Heart right ventricle (tissue), 16 donors: ENCODE data around the gene TBC1D20. TPM values are rescaled to one million over a fixed set of nuclear protein-coding genes. Genes with fewer than 3 reads are reported as not detected.
A peak's percentile ranks its signal among the peaks of the same experiment; 100 is the strongest.

Experiments used
- ATAC-seq, 8 donors: fragments of 200-7000 bp; cut with Tn5 transposase; one replicate each; pipeline ENCODE4 v1.9.1; 2020; ENCODE audit warnings: mild to moderate bottlenecking in 8 of 8, moderate library complexity in 8 of 8, moderate number of reproducible peaks in 1 of 8
- DNase-seq, 2 donors: peaks; one replicate each; pipeline ENCODE4 v3.0.0-alpha.2; 2020
- H3K27ac ChIP-seq, 10 donors: fragments of 200-600 bp; sonication (generic) in 2 of 10; one replicate each; pipeline versions ENCODE4 v1.5.0 to v1.8.0; 2020 to 2022; ENCODE audit warnings: mild to moderate bottlenecking in 3 of 10
- H3K27me3 ChIP-seq, 7 donors: fragments of 200-600 bp; one replicate each; pipeline ENCODE4 v1.8.0; 2021 to 2022; ENCODE audit warnings: mild to moderate bottlenecking in 2 of 7
- H3K36me3 ChIP-seq, 9 donors: fragments of 200-600 bp; sonication (generic) in 1 of 9; one replicate each; pipeline versions ENCODE4 v1.5.0 to v1.8.0; 2020 to 2022; ENCODE audit warnings: mild to moderate bottlenecking in 2 of 9
- H3K4me1 ChIP-seq, 9 donors: fragments of 200-600 bp; sonication (generic) in 1 of 9; one replicate each; pipeline versions ENCODE4 v1.5.0 to v1.8.0; 2020 to 2022; ENCODE audit warnings: mild to moderate bottlenecking in 4 of 9
- H3K4me3 ChIP-seq, 10 donors: fragments of 200-600 bp; sonication (generic) in 2 of 10; one replicate each; pipeline versions ENCODE4 v1.5.0 to v1.8.0; 2020 to 2022; ENCODE audit warnings: mild to moderate bottlenecking in 7 of 10, moderate library complexity in 2 of 10
- H3K9me3 ChIP-seq, 11 donors: fragments of 200-600 bp in 10 of 11; sonication (generic) in 2 of 11; one replicate each; pipeline versions ENCODE4 v1.5.0 to v1.8.0; 2013 to 2022; ENCODE audit warnings: mild to moderate bottlenecking in 2 of 11, control low read depth in 1 of 11, moderate library complexity in 1 of 11
- CTCF ChIP-seq, 9 donors: fragments of 200-600 bp; sonication (generic) in 2 of 9; IDR thresholded peaks; one replicate each; pipeline versions ENCODE4 v1.5.0 to v1.8.0; 2021 to 2022; ENCODE audit warnings: antibody characterized with exemption in 9 of 9, mild to moderate bottlenecking in 5 of 9, moderate library complexity in 1 of 9
- WGBS, 2 donors: extraction: QIAGEN DNeasy Blood & Tissue Kit; methylation state at CpG; one replicate each; pipeline ENCODE4 v1.1.7; 2013; ENCODE audit warnings: inconsistent platforms in 1 of 2; 5-methylcytosine and 5-hydroxymethylcytosine counted together
- intact Hi-C, 10 donors: fragments of 100-400 bp; cut with DNase I; formaldehyde crosslinking; loops; one replicate each; pipeline versions ENCODE4 v1.11.1 to v1.14.2; 2022
- polyA plus RNA-seq, 2 donors: library from polyadenylated mRNA; stranded (reverse); fragments of 200-250 nt; gene quantifications; one replicate each; pipeline ENCODE4 v1.2.3, GENCODE V29; 2013
- total RNA-seq, 10 donors: library from RNA; stranded (reverse); fragmentation: NEBNext Ultra II Directional in 3 of 10; extraction: Animal tissue kit (Norgen Biotek cat#: 25700) in 3 of 10; gene quantifications; one replicate each; pipeline versions ENCODE4 v1.2.1 to v1.2.4, GENCODE V29; 2021 to 2023
- donor health status: Arrhythmogenic right ventricular cardiomyopathy.
- donor health status: ischemic (EF 13 %, LVEDD 7.1; RV severe dilation, severe dysfunction).
- donor health status: healthy with polysubstance abuse.
- donor health status: DM: no; HTN: yes; CAD: no.
- donor health status: DM: no; HTN: no; CAD: no.
- donor health status: ischemic (EF 25% LVEDD 6.9; RV normal size, moderate dysfunction).
- donor health status: ischemic (EF 25% LVEDD 5.7; RV mildly dilated, moderate dysfunction).
- donor health status: healthy.
- donor health status: DM: yes; HTN: yes; CAD: no.
- donor health status: Ischemic cardiomyopathy.
- donor health status: ischemic (EF 35%, LVEDD 5.7; RV mildly dilated, moderate dysfunction).
- donor health status: nonischemic (EF 11% LVEDD 7.7; RV severe dilation, severe dysfunction).
- donor health status: DM: yes; HTN: yes; CAD: no.
- donor health status: PGD.
- donor health status: ischemic (EF 29% LVEDD 5.4; RV normal size, mild dysfunction).
- donor health status: nonischemic (EF 23%, LVEDD 6.1; RV moderate dilation, normal function).

The TBC1D20 gene
- total and polyA plus RNA-seq, 12 donors = 12.9 to 28.2 (median 22.9) TPM

GRCh38 chr20:427401-427800, 34.9 kb downstream of the TBC1D20 start:
- TF ChIP-seq CTCF (IDR thresholded peaks at IDR 0.05) = no peak
- Histone ChIP-seq H3K27me3 (no peaks in the 10 kb centered on the region), H3K4me1 (peaks cover 0 to 4% (median 0%) of the 10 kb centered on the region in 9 donors), H3K9me3 (no peaks in the 10 kb centered on the region), H3K36me3 (peaks cover 0 to 99% (median 56%) of the 10 kb centered on the region in 9 donors), H3K27ac (no peak overlapping the region), H3K4me3 (no peak overlapping the region)
- DNase-seq (no peak), ATAC-seq (no peak)
- WGBS, 2 donors = 93 to 95% methylated on average over 4 of the region's 4 CpGs
- intact Hi-C loops = loop anchor here in 2 of 10 donors (10.0 kb wide), 2 partner anchors 57 to 73 kb away; no protein-coding TSS in a partner anchor

- no peaks in the 10 kb centered on the region for H3K27me3 ChIP-seq
- ATAC-seq (no peak), DNase-seq (no peak)
- no peak overlapping the region for H3K4me3 ChIP-seq
- WGBS, 2 donors = 93 to 99% methylated on average over 2 of the region's 2 CpGs
- H3K36me3 ChIP-seq = peaks cover 0 to 99% (median 55%) of the 10 kb centered on the region in 9 donors
- H3K9me3 ChIP-seq = no peaks in the 10 kb centered on the region
- H3K4me1 ChIP-seq = peaks cover 0 to 4% (median 0%) of the 10 kb centered on the region in 9 donors
- H3K27ac ChIP-seq = no peak overlapping the region
- no peak for TF ChIP-seq CTCF (IDR thresholded peaks at IDR 0.05)
- intact Hi-C loops = loop anchor here in 2 of 10 donors (10.0 kb wide), 2 partner anchors 58 to 72 kb away; no protein-coding TSS in a partner anchor
These were observed 35.8 kb downstream of the TBC1D20 start for GRCh38 chr20:426566-426965.

DNA sequence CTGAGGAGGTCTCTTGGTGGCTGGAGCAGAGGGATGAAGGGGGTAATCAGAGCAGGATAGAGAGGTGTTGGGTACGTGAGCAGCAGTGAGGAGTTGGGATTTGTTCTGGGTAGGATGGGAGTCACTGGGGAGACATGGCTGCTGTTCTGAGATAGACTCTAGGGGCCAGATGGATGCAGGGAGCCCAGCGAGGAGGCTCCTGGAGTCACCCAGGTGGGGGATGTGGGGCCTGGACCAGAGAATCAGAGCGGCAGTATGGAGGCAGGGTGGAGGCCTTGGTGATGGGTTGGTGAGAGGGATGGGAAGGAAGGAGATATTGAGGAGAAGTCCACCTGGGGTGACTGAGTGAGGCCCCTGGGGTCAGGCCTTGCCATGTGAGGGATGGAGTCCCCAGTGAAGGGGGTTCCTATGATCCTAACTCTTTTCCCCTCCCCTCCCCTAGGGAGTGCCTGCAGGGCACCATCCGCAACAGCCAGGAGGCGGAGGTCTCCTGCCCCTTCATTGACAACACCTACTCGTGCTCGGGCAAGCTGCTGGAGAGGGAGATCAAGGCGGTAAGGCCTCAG, 40.6 kb downstream of the TBC1D20 start:
- no peak for DNase-seq
- TF ChIP-seq CTCF (IDR thresholded peaks at IDR 0.05) = no peak

DNA sequence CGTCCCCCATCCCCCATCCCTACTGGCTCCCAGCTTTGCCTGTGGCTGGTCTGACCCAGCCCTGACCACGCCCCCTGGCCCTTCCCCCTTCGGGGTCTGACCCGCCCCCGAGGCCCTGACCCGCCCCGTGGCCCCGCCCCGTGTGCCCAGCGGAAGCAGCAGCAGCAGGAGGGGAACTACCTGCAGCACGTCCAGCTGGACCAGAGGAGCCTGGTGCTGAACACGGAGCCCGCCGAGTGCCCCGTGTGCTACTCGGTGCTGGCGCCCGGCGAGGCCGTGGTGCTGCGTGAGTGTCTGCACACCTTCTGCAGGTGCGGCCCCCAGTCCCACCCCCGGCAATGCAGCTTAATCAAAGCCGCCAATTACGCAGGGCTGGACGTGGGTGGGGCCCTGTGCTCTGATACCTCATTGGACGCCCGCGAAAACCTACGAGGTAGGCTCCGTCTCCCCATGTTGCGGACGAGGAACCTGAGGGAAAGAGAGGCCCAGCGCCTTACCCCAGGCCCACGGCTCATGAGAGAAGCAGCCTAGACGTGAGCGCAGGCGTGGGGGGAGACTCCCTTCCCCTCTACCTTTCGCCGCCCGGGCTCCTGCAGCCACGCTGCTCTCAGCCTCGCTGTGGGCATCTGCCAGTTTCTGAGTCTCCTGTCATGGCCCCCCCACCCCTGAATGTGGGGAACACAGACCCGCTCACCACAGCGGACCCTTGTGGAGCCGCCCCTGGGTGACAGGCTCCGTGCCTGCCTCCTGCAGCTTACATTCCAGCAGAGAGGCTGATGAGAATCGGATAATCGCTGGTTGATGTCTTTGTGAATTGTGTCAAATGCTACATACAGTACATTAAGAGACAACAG, 41.4 kb downstream of the TBC1D20 start:
- H3K4me3 ChIP-seq = no peak overlapping the region
- H3K36me3 ChIP-seq = peaks cover 0 to 96% (median 44%) of the 10 kb centered on the region in 9 donors
- WGBS, 2 donors = 93 to 95% methylated on average over 45 to 48 of the region's 49 CpGs
- intact Hi-C loops = loop anchor here in 2 of 10 donors (10.0 kb wide), 2 partner anchors 64 to 66 kb away; no protein-coding TSS in a partner anchor
- no peaks in the 10 kb centered on the region for H3K9me3 ChIP-seq
- DNase-seq (no peak), ATAC-seq (peak in 1 of 8 donors; percentile 20)
- H3K27ac ChIP-seq = no peak overlapping the region
- H3K4me1 ChIP-seq = peaks cover 0 to 4% (median 0%) of the 10 kb centered on the region in 9 donors
- no peak for TF ChIP-seq CTCF (IDR thresholded peaks at IDR 0.05)
- no peaks in the 10 kb centered on the region for H3K27me3 ChIP-seq

More for the DNA sequence above, 40.6 kb downstream of the TBC1D20 start:
- ATAC-seq = no peak
- Histone ChIP-seq H3K4me3 (no peak overlapping the region), H3K27me3 (no peaks in the 10 kb centered on the region), H3K36me3 (peaks cover 0 to 95% (median 44%) of the 10 kb centered on the region in 9 donors), H3K4me1 (peaks cover 0 to 4% (median 0%) of the 10 kb centered on the region in 9 donors), H3K9me3 (no peaks in the 10 kb centered on the region), H3K27ac (no peak overlapping the region)
- WGBS, 2 donors = 97 to 98% methylated on average over 8 of the region's 8 CpGs
- intact Hi-C loops = loop anchor here in 2 of 10 donors (10.0 kb wide), 2 partner anchors 63 to 67 kb away; no protein-coding TSS in a partner anchor
